ENCODE data around the gene EZH1.

GRCh38 chr17:42702446-42702845, 42.4 kb downstream of the EZH1 start:
- TF ChIP-seq POLR2AphosphoS5 (IDR thresholded peaks at IDR 0.05) (no peak), CTCF (IDR thresholded peaks at IDR 0.05) (no peak)
